ENCODE results near the gene FOXJ1. TPM values are rescaled to one million over a fixed set of nuclear protein-coding genes. Genes with fewer than 3 reads are reported as not detected.
A peak's percentile ranks its signal among the peaks of the same experiment; 100 is the strongest.

Gene FOXJ1
- total and polyA plus RNA-seq, 8 donors, result 0.12 to 6.7 (median 1.3) TPM; not detected in 3

DNA sequence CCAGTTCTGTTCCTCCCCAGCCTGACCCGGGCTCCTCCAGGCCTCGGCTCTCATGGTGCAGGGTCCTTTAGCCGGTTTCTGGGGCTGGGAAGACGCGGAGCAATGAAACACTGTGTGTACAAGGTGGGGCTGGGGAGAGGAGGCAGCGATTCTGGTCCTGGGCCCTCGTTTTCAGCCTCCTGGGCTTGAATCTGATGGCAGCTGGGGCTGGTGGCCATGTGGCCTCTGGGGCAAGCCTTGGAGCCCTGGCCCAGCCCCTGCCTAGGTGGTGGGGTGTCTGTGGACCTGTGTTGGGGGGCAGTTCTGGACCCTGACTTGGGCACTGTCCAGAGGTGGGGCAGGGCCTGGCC, 4.1 kb downstream of the FOXJ1 start:
- Histone ChIP-seq H3K9me3 (no peaks in the 10 kb centered on the region), H3K36me3 (no peaks in the 10 kb centered on the region), H3K27ac (no peak overlapping the region), H3K4me1 (peaks cover 24 to 47% (median 43%) of the 10 kb centered on the region in 4 donors), H3K4me3 (no peak overlapping the region), H3K27me3 (peaks cover 0 to 92% (median 57%) of the 10 kb centered on the region in 3 donors)
- DNase-seq, result no peak
- WGBS, 5 donors, result 61 to 87% (median 79%) methylated on average over 5 to 7 of the region's 7 CpGs
- intact Hi-C loops (cut with DNase I; ENCODE audit: low total_unique reads), result no loop called here
- TF ChIP-seq POLR2A (IDR thresholded peaks at IDR 0.05), result no peak
- TF ChIP-seq POLR2AphosphoS5 (IDR thresholded peaks at IDR 0.05), result no peak
- TF ChIP-seq, protein P1, sequence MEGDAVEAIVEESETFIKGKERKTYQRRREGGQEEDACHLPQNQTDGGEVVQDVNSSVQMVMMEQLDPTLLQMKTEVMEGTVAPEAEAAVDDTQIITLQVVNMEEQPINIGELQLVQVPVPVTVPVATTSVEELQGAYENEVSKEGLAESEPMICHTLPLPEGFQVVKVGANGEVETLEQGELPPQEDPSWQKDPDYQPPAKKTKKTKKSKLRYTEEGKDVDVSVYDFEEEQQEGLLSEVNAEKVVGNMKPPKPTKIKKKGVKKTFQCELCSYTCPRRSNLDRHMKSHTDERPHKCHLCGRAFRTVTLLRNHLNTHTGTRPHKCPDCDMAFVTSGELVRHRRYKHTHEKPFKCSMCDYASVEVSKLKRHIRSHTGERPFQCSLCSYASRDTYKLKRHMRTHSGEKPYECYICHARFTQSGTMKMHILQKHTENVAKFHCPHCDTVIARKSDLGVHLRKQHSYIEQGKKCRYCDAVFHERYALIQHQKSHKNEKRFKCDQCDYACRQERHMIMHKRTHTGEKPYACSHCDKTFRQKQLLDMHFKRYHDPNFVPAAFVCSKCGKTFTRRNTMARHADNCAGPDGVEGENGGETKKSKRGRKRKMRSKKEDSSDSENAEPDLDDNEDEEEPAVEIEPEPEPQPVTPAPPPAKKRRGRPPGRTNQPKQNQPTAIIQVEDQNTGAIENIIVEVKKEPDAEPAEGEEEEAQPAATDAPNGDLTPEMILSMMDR (IDR thresholded peaks at IDR 0.05), result no peak
- no peak for TF ChIP-seq EP300 (IDR thresholded peaks at IDR 0.05)

DNA sequence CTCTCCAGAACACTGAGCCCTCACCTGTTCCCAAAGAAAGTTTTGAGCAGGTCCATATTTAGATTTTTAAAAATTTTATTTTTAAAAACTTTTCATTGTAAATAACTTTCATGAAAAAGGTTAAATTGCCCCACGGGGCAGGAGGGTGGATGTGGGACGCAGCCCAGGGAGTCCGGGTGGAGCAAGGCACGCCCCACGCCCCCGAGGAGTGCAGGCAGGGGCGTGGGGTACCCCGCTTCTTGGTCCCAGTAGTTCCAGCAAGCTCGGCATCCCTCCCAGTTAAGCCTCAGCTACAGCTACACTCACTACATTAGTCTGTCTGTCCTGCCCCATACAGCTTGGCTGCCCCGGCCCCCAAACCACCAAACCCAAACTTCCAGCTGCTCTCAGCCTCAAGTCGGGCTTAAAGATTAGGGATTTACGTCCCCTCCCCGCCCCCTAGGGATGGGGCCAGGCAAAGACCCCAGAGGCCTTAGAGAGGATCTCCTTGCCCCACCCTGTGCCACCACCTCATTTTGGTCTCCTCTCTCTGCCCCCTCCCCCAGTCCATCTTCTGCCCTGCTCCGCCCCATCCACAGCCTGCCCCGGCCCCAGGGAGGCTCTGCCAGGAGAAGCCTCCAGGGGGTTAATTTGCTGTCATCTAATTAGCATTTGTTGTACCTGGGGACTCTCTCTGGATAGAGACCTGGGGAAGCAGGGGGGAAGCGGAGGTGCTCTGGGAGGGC, 4.6 kb downstream of the FOXJ1 start:
- no peak overlapping the region for H3K27ac ChIP-seq
- no peak for DNase-seq
- intact Hi-C loops (cut with DNase I; ENCODE audit: low total_unique reads), result no loop called here
- WGBS, 5 donors, result 75 to 85% (median 83%) methylated on average over 15 to 16 of the region's 16 CpGs
- TF ChIP-seq, protein P1 (IDR thresholded peaks at IDR 0.05), result no peak
- TF ChIP-seq EP300 (IDR thresholded peaks at IDR 0.05) (no peak), POLR2A (IDR thresholded peaks at IDR 0.05) (no peak), POLR2AphosphoS5 (IDR thresholded peaks at IDR 0.05) (no peak)
- H3K4me3 ChIP-seq, result no peak overlapping the region
- H3K9me3 ChIP-seq, result no peaks in the 10 kb centered on the region
- H3K4me1 ChIP-seq, result peaks cover 21 to 41% (median 38%) of the 10 kb centered on the region in 4 donors
- H3K36me3 ChIP-seq, result no peaks in the 10 kb centered on the region
- peaks cover 0 to 97% (median 57%) of the 10 kb centered on the region in 3 donors for H3K27me3 ChIP-seq

DNA sequence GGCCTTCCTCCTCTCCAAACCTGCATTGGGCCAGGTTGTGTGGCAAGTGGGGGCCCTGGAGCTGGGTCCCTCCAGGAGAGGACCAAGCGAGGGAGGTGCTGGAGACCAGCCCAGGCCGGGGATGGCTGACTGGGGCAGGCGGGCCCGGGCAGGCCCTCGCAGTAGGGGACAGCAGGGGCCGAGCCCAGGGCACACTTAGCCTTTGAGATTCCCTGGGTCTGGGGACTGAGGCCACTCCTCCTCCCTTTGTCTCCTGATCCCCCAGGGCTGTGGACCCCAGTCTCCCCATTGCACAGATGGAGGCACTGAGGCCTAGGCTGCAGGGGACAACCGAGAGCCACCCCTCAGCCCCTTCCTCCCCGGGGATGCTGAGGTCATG, 5.2 kb downstream of the FOXJ1 start:
- TF ChIP-seq POLR2A (IDR thresholded peaks at IDR 0.05) (no peak), EP300 (IDR thresholded peaks at IDR 0.05) (no peak), POLR2AphosphoS5 (IDR thresholded peaks at IDR 0.05) (no peak)
- TF ChIP-seq, protein P1 (IDR thresholded peaks at IDR 0.05), result no peak

DNA sequence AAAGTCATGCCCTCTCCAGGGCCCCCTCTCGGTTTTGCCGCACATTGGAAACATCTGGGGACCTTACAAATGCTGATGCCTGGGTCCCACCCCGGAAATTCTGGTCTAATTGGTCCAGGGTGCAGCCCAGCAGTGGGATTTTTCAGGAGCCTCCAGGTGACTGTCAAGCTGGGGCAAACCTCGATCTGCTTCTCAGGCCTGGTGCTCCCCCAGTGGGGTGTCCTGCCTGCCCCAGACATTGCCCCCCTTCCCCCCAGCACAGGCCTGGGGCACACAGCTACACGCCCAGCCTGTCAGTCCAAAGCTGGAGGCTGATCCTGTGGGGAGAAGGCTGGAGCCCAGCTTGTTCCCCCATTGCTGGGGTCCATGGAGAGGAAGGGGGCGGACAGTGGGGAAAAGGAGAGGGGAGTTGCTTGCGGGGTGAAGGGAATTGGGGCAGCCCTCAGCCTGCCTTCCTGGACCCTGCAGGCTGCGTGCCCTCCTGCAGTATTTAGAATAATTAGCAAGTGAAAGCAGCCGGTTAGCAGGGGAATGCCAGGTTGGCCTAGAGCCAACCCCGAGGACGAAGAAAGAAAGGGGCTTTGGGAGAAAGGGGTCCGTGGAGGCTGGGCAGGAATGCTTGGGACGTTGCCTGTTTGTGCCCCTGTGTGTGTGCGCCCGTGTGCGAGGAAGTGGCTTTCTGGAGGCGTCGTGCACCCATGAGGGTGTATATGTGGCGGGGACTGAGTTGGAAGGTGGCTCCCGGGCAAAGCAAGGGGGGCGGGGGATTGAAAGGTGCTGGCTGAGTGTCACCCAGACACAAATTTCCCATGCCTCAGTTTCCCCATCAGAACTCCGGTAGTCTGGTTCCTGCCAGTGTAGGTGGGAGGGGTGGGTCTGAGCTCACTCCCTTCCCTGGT, 5.9 kb downstream of the FOXJ1 start:
- H3K27me3 ChIP-seq, result peaks cover 0 to 99% (median 49%) of the 10 kb centered on the region in 3 donors
- no peak overlapping the region for H3K4me3 ChIP-seq
- 53 to 63% (median 59%) methylated on average over 22 of the region's 22 CpGs for WGBS, 5 donors
- H3K36me3 ChIP-seq, result no peaks in the 10 kb centered on the region
- intact Hi-C loops (cut with DNase I; ENCODE audit: low total_unique reads), result no loop called here
- TF ChIP-seq, protein P1 (IDR thresholded peaks at IDR 0.05), result no peak
- TF ChIP-seq POLR2AphosphoS5 (IDR thresholded peaks at IDR 0.05), result no peak
- no peak for TF ChIP-seq EP300 (IDR thresholded peaks at IDR 0.05)
- no peaks in the 10 kb centered on the region for H3K9me3 ChIP-seq
- no peak overlapping the region for H3K27ac ChIP-seq
- H3K4me1 ChIP-seq, result peaks cover 10 to 28% (median 25%) of the 10 kb centered on the region in 4 donors
- peak in 1 of 2 donors; percentile 34 for DNase-seq

More for the DNA sequence above, 5.2 kb downstream of the FOXJ1 start:
- Histone ChIP-seq H3K9me3 (no peaks in the 10 kb centered on the region), H3K27me3 (peaks cover 0 to 100% (median 56%) of the 10 kb centered on the region in 3 donors), H3K4me3 (no peak overlapping the region), H3K36me3 (no peaks in the 10 kb centered on the region), H3K27ac (no peak overlapping the region), H3K4me1 (peaks cover 16 to 35% (median 31%) of the 10 kb centered on the region in 4 donors)
- WGBS, 5 donors, result 69 to 88% (median 78%) methylated on average over 2 to 8 of the region's 8 CpGs
- no peak for DNase-seq
- intact Hi-C loops (cut with DNase I; ENCODE audit: low total_unique reads), result no loop called here
